PC-3 (cell line): ENCODE data around the gene PASK.

ENCODE experiments used
- EZH2 ChIP-seq: fragments of 300-600 bp; sonication (generic); IDR thresholded peaks from one replicate; pipeline ENCODE4 v1.6.1; 2017; ENCODE audit warnings: antibody characterized with exemption, mild to moderate bottlenecking, low read length; ENCODE audit not compliant: unreplicated experiment
- EZH2phosphoT487 ChIP-seq: fragments of 300-600 bp; sonication (generic); IDR thresholded peaks from 2 replicates; pipeline ENCODE4 v1.6.1; 2018; ENCODE audit warnings: mild to moderate bottlenecking, antibody characterized with exemption, low read length, borderline replicate concordance
- TF ChIP-seq, protein P1 (sequence below): fragments of 300-600 bp; sonication (generic); conservative IDR thresholded peaks from 2 replicates; pipeline ENCODE4 v1.5.1; 2017; ENCODE audit warnings: antibody characterized with exemption, low read depth, mild to moderate bottlenecking, low read length

DNA sequence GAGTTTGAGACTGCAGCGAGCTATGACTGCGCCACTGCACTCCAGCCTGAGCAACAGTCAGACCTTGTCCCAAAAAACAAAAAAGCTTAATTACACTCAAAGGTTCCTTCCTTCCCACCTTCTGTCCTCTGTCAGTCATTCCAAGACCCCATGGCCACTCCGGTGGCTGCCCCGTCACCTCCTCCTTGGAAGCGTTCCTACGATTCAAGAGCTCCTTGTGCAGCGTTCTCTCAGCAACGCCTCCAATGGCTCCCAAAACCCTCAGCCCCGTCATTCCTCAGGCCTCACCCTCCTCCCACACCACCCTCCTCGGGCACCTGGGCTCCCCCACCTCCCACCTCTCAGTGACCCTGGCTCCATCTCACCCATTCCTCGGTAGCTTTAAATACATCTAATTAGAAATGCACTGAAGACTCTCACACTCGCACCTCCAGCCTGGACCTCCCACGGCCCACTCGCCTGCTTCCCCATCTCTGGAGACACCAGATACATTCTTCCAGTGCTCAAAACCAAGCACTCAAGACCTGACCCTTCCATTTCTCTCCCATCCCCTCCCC lies 8.0 kb downstream of the PASK start:
- TF ChIP-seq, protein P1, sequence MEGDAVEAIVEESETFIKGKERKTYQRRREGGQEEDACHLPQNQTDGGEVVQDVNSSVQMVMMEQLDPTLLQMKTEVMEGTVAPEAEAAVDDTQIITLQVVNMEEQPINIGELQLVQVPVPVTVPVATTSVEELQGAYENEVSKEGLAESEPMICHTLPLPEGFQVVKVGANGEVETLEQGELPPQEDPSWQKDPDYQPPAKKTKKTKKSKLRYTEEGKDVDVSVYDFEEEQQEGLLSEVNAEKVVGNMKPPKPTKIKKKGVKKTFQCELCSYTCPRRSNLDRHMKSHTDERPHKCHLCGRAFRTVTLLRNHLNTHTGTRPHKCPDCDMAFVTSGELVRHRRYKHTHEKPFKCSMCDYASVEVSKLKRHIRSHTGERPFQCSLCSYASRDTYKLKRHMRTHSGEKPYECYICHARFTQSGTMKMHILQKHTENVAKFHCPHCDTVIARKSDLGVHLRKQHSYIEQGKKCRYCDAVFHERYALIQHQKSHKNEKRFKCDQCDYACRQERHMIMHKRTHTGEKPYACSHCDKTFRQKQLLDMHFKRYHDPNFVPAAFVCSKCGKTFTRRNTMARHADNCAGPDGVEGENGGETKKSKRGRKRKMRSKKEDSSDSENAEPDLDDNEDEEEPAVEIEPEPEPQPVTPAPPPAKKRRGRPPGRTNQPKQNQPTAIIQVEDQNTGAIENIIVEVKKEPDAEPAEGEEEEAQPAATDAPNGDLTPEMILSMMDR = no peak
- TF ChIP-seq EZH2 (no peak), EZH2phosphoT487 (no peak)
